ENCODE measurements around the gene PI4KA.

PI4KA gene

DNA sequence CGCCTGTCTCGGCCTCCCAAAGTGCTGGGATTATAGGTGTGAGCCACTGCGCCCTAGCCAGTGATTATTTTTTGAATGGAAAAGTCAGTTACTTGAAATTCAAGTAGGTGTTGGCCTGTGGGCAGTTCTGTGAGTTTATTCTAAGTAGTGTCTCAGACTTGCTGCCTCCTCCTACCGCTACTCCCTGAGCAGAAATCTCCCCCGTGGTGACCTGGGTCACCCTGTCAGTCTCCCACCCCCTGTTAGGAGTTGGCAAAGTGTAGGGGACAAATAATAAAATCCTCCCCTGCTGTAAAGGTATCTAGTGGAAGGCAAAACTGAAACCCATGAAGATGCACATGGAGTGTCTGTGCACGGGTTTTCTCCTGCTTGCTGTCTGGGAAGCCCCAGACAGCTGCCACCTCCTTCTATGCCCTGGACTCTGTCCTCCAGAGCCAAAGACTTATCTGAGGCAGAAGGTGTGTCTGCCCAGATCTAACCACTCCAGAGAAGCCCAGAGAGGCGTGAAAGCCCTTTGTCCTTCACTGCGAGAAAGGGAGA is 26.5 kb upstream of the PI4KA start:
- no peaks in the 10 kb centered on the region for H3K27me3 ChIP-seq (ENCODE audit: insufficient read depth, poor library complexity, severe bottlenecking)
- no peak overlapping the region for H3K27ac ChIP-seq (replicated peaks)
- H3K4me3 ChIP-seq (replicated peaks; ENCODE audit: insufficient read depth, low read length), result no peak overlapping the region
- TF ChIP-seq POLR2AphosphoS5 (IDR thresholded peaks at IDR 0.05; ENCODE audit: low read depth), result no peak
- TF ChIP-seq SPI1 (IDR thresholded peaks at IDR 0.05; ENCODE audit: borderline replicate concordance, low read depth), result no peak
- TF ChIP-seq GABPA (IDR thresholded peaks at IDR 0.05; ENCODE audit: low read depth), result no peak
- TF ChIP-seq, protein P1, sequence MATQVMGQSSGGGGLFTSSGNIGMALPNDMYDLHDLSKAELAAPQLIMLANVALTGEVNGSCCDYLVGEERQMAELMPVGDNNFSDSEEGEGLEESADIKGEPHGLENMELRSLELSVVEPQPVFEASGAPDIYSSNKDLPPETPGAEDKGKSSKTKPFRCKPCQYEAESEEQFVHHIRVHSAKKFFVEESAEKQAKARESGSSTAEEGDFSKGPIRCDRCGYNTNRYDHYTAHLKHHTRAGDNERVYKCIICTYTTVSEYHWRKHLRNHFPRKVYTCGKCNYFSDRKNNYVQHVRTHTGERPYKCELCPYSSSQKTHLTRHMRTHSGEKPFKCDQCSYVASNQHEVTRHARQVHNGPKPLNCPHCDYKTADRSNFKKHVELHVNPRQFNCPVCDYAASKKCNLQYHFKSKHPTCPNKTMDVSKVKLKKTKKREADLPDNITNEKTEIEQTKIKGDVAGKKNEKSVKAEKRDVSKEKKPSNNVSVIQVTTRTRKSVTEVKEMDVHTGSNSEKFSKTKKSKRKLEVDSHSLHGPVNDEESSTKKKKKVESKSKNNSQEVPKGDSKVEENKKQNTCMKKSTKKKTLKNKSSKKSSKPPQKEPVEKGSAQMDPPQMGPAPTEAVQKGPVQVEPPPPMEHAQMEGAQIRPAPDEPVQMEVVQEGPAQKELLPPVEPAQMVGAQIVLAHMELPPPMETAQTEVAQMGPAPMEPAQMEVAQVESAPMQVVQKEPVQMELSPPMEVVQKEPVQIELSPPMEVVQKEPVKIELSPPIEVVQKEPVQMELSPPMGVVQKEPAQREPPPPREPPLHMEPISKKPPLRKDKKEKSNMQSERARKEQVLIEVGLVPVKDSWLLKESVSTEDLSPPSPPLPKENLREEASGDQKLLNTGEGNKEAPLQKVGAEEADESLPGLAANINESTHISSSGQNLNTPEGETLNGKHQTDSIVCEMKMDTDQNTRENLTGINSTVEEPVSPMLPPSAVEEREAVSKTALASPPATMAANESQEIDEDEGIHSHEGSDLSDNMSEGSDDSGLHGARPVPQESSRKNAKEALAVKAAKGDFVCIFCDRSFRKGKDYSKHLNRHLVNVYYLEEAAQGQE (IDR thresholded peaks at IDR 0.05; ENCODE audit: insufficient replicate concordance, low read depth), result no peak
- no peak for TF ChIP-seq CTCF (IDR thresholded peaks at IDR 0.05; ENCODE audit: insufficient read depth, low read length)
- DNase-seq (ENCODE audit: low read depth in 1 of 2, low spot score in 1 of 2), result no peak

DNA sequence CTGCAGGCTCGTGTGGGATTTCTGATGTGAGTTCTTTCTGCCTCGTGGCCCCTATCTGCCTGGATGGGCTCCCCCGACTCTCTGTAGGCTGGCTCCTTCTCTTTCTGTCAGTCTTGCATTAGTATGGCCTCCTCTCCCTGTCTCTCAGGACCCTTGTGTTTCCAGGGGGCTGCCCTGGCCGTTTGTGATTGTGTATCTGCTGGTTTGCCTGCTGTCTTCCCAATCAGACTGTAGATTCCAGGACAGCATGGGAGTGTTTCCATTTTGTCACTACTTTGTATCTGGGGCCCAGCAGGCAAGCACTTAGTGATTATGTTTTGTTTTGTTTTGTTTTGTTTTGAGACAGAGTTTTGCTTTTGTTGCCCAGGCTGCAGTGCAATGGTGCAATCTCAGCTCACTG is 25.8 kb upstream of the PI4KA start:
- Histone ChIP-seq H3K4me3 (replicated peaks; ENCODE audit: insufficient read depth, low read length) (no peak overlapping the region), H3K27ac (replicated peaks) (no peak overlapping the region), H3K27me3 (ENCODE audit: insufficient read depth, poor library complexity, severe bottlenecking) (no peaks in the 10 kb centered on the region)
- DNase-seq (ENCODE audit: low read depth in 1 of 2, low spot score in 1 of 2), result no peak
- TF ChIP-seq SPI1 (IDR thresholded peaks at IDR 0.05; ENCODE audit: borderline replicate concordance, low read depth), result no peak
- no peak for TF ChIP-seq GABPA (IDR thresholded peaks at IDR 0.05; ENCODE audit: low read depth)
- TF ChIP-seq, protein P1 (IDR thresholded peaks at IDR 0.05; ENCODE audit: insufficient replicate concordance, low read depth), result no peak
- no peak for TF ChIP-seq CTCF (IDR thresholded peaks at IDR 0.05; ENCODE audit: insufficient read depth, low read length)
- TF ChIP-seq POLR2AphosphoS5 (IDR thresholded peaks at IDR 0.05; ENCODE audit: low read depth), result no peak

DNA sequence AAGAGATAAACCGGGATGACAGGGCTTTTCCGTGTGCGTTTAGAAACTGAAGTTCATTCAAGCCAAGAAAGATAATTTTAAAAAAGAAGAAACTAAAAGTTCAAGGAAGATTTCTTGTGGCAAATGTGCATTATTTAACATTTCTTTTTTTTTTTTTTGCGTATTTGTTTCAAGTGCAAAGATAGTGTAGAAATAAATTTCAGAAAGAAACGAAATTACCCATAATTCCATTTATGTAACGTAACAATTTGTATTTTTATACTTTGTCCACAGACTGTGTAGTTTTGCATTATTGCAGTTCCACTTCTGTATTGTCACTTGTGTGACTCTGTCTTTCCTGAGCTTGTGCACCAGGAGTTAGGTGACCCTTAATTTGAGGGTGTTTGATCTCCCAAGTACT is 24.2 kb upstream of the PI4KA start:
- H3K27me3 ChIP-seq (ENCODE audit: insufficient read depth, poor library complexity, severe bottlenecking), result no peaks in the 10 kb centered on the region
- TF ChIP-seq POLR2AphosphoS5 (IDR thresholded peaks at IDR 0.05; ENCODE audit: low read depth) (no peak), GABPA (IDR thresholded peaks at IDR 0.05; ENCODE audit: low read depth) (no peak), CTCF (IDR thresholded peaks at IDR 0.05; ENCODE audit: insufficient read depth, low read length) (no peak), SPI1 (IDR thresholded peaks at IDR 0.05; ENCODE audit: borderline replicate concordance, low read depth) (no peak)
- TF ChIP-seq, protein P1 (IDR thresholded peaks at IDR 0.05; ENCODE audit: insufficient replicate concordance, low read depth), result no peak
- DNase-seq (ENCODE audit: low read depth in 1 of 2, low spot score in 1 of 2), result no peak
- H3K27ac ChIP-seq (replicated peaks), result no peak overlapping the region
- no peak overlapping the region for H3K4me3 ChIP-seq (replicated peaks; ENCODE audit: insufficient read depth, low read length)

Measured in HL-60 (cell line).